Measurements from ENCODE around the gene PLCXD1.
"Not testable (repeated sequence)": the region's sequence is repeated elsewhere in the genome, so short reads cannot be mapped to it uniquely, and the experiment has no call there.

PLCXD1 gene, protein sequence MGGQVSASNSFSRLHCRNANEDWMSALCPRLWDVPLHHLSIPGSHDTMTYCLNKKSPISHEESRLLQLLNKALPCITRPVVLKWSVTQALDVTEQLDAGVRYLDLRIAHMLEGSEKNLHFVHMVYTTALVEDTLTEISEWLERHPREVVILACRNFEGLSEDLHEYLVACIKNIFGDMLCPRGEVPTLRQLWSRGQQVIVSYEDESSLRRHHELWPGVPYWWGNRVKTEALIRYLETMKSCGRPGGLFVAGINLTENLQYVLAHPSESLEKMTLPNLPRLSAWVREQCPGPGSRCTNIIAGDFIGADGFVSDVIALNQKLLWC

GRCh38 chrX:281166-281999 is at the start of gene PLCXD1:
PLCXD1 (plus strand) TSS chrX:281381; CDS start chrX:284188, 2,807 bp downstream.
- DNase-seq, result no peak

- DNase-seq, result not testable (repeated sequence)
Measured at GRCh38 chrX:231637-232277, 49.4 kb upstream of the PLCXD1 start.

- not testable (repeated sequence) for DNase-seq
Measured at GRCh38 chrX:232278-232655, 48.9 kb upstream of the PLCXD1 start.

DNA sequence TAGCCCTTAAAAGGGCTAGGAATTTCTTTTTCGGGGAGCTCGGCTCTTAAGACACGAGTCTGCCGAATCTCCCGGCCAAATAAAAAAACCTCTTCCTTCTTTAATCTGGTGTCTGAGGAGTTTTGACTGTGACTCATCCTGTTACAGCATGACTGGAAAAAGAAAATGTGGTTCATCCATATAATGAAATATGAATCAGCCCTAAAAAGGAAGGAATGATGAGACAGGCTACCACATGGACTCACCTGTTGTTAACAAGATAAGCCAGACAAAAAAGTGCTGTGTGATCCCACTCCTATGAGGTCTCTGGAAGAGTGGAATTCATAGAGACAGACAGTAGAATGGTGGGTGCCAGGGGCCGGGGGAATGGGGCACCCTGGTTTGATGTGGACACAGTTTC is 45.0 kb upstream of the PLCXD1 start:
- not testable (repeated sequence) for DNase-seq

DNA sequence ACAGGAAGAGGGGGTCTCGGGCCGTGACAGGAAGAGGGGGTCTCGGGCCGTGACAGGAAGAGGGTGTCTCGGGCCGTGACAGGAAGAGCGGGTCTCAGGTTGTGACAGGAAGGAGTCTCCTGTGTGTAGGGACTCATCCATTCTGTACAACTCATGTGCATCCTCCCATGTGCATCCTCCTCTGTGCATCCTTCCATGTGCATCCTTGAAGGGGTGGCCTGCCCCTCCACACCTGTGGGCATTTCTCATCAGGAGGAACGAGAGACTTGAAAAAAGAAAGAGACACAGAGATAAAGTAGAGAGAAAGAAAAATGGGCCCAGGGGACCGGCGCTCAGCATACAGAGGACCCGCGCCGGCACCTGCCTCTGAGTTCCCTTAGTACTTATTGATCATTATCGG is 30.2 kb upstream of the PLCXD1 start:
- no peak for DNase-seq

GRCh38 chrX:251396-252243 is 29.6 kb upstream of the PLCXD1 start:
- not testable (repeated sequence) for DNase-seq

- DNase-seq, result no peak
Measured at GRCh38 chrX:252244-252956, 28.8 kb upstream of the PLCXD1 start.

- no peak for DNase-seq
Measured at GRCh38 chrX:252957-253291, 28.3 kb upstream of the PLCXD1 start.

- no peak for DNase-seq
Measured at GRCh38 chrX:253451-254297, 27.5 kb upstream of the PLCXD1 start.

DNA sequence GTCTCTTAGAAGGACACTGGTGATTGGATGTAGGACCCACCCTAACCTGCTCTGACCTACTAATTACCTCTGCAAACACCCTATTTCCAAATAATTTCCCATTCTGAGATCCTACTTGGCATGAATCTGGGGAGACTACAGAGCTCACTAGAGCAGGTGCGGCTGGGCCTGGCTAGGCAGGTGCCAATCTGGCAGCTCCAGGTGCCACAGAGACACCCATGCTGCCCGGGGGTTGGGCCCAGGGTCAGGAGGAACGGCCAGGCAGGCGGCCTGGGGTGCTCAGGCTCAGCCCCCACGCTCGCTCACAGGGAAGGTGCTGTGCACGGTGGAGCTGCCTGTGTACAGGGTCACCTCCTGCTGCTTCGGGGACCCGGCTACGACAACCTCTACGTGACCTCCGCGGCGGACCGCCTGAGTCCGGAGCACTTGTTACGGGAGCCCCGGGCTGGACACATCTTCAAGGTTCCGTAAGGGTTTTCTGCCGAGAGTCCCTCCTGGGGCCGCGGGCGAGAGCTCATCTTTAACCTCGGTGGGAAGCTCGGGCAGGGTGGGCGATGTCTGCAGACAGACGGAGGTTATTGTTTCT is 26.5 kb upstream of the PLCXD1 start:
- DNase-seq, result no peak

DNA sequence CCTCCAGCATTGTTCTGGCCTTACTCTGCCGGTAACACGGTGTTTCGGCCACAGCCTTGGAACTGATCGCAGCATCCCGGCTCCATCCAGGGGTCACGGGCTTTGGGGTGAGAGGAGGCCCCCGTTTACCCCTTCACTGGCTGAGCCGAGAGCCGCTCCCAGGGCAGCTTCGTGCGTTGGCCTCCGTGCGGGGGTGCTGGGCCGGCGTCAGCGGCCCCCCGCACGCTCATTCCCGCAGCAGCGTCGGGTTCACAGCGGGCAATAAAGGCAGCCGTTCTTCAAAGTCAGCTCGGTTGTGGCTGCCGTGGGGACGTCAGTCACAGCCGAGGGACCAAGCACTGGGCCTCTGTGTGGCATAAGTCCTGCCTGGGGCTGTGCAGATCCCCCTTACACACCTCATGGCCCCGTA is 25.3 kb upstream of the PLCXD1 start:
- DNase-seq, result no peak

DNA sequence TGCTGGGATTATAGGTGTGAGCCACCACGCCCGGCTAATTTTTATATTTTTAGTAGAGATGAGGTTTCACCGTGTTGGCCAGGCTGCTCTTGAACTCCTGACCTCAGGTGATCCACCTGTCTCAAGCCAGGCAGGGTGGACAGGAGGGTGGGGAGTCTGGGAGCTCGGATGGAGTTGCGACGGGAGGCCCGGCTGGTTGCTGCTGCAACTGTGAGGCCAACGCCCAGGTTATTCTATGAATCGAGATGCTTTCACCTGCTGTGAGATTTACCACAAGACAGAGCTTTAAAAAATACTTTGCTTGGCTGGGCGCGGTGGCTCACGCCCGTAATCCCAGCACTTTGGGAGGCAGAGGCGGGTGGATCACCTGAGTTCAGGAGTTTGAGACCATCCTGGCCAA is 24.1 kb upstream of the PLCXD1 start:
- not testable (repeated sequence) for DNase-seq

GRCh38 chrX:257681-258289 is 23.4 kb upstream of the PLCXD1 start:
- DNase-seq, result no peak

GRCh38 chrX:258291-259040 is 22.7 kb upstream of the PLCXD1 start:
- no peak for DNase-seq

DNA sequence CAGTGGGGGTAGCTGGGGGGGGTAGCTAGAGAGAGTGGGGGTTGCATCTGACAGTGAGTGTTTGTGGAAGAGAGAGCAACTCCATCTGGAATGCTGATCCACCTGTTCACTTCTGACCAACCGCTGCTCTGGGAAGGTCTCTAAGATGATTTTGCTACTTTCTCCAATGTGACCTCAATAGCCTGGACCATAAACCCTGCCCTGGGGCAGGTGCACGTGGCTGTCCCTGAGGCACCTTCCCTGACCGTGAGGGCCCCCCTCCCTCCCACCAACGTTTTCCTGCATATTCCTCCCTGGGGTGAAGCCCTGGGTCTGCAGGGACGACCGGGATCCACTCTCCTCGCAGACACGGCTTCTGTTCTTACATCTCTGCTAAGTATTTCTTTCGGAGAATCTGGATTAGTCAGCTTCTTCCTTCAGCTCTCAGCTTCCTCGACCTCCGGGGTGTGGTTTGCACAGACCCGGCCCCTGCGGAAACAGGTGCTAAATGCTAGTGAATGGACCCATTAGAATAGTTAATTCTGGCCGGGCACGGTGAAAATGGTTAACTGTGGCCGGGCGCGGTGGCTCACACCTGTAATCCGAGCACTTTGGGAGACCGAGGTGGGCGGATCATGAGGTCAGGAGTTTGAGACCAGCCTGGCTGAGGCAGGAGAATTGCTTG is 21.4 kb upstream of the PLCXD1 start:
- DNase-seq, result no peak

- no peak for DNase-seq
Measured at GRCh38 chrX:261167-261918, 19.8 kb upstream of the PLCXD1 start.

GRCh38 chrX:261919-262352 is 19.2 kb upstream of the PLCXD1 start:
- no peak for DNase-seq

- no peak for DNase-seq
Measured at GRCh38 chrX:262381-262909, 18.7 kb upstream of the PLCXD1 start.
